DND-41 (cell line): ENCODE data around the gene EGFL7.
A peak's percentile ranks its signal among the peaks of the same experiment; 100 is the strongest.
"Not testable (repeated sequence)": the region's sequence is repeated elsewhere in the genome, so short reads cannot be mapped to it uniquely, and the experiment has no call there.

Experiments used
- ATAC-seq: fragments of 200-7000 bp; cut with Tn5 transposase; 3 replicates; pipeline ENCODE4 v1.9.1; 2021; ENCODE audit warnings: low read depth; ENCODE audit not compliant: insufficient read depth
- DNase-seq: peaks from one replicate; pipeline ENCODE4 v3.0.0-alpha.2; 2020
- H2AFZ ChIP-seq: 2 replicates; pipeline ENCODE4 v1.6.0; 2012; ENCODE audit warnings: low read depth, low read length
- H3K27ac ChIP-seq: 2 replicates; pipeline ENCODE4 v1.5.1; 2012; ENCODE audit warnings: low read length, inconsistent platforms
- H3K27me3 ChIP-seq: fragments of 200-600 bp; sonication (generic); 2 replicates; pipeline ENCODE4 v1.6.0; 2012; ENCODE audit warnings: low read length, mild to moderate bottlenecking, inconsistent platforms; ENCODE audit not compliant: insufficient read depth, poor library complexity
- H3K36me3 ChIP-seq: 2 replicates; pipeline ENCODE4 v1.5.1; 2012; ENCODE audit warnings: low read length, inconsistent platforms; ENCODE audit not compliant: insufficient read depth
- H3K4me1 ChIP-seq: 2 replicates; pipeline ENCODE4 v1.5.1; 2012; ENCODE audit warnings: mild to moderate bottlenecking, low read length; ENCODE audit not compliant: insufficient read depth
- H3K4me2 ChIP-seq: 2 replicates; pipeline ENCODE4 v1.6.0; 2012; ENCODE audit warnings: mild to moderate bottlenecking, moderate library complexity, low read length, inconsistent platforms; ENCODE audit not compliant: insufficient read depth
- H3K4me3 ChIP-seq, 2 experiments: fragments of 200-600 bp in 1 of 2; shearing (Covaris generic) in 1 of 2; 2 replicates each; pipeline ENCODE4 v1.5.1; 2012 to 2016; ENCODE audit warnings: inconsistent platforms in 2 of 2, low read length in 2 of 2, mild to moderate bottlenecking in 2 of 2, low read depth in 1 of 2, moderate library complexity in 1 of 2
- H3K79me2 ChIP-seq: 2 replicates; pipeline ENCODE4 v1.6.0; 2012; ENCODE audit warnings: low read length, inconsistent platforms; ENCODE audit not compliant: insufficient read depth
- H3K9ac ChIP-seq: 2 replicates; pipeline ENCODE4 v1.6.0; 2012; ENCODE audit warnings: low read depth, mild to moderate bottlenecking, inconsistent platforms, low read length, moderate library complexity
- H3K9me3 ChIP-seq: 2 replicates; pipeline ENCODE4 v1.5.1; 2012; ENCODE audit warnings: low read length, moderate library complexity, mild to moderate bottlenecking, inconsistent platforms; ENCODE audit not compliant: insufficient read depth, severe bottlenecking
- H4K20me1 ChIP-seq: 2 replicates; pipeline ENCODE4 v1.6.0; 2012; ENCODE audit warnings: low read length; ENCODE audit not compliant: insufficient read depth
- CTCF ChIP-seq: IDR thresholded peaks from 2 replicates; pipeline ENCODE4 v1.5.1; 2012; ENCODE audit warnings: borderline replicate concordance, low read length, moderate library complexity, mild to moderate bottlenecking; ENCODE audit not compliant: poor library complexity, severe bottlenecking; ENCODE audit errors: extremely low read depth
- EZH2 ChIP-seq: IDR thresholded peaks from 3 replicates; pipeline ENCODE4 v1.6.1; 2012; ENCODE audit warnings: borderline replicate concordance, low read depth, mild to moderate bottlenecking, moderate library complexity, low read length, inconsistent platforms; ENCODE audit not compliant: severe bottlenecking

The EGFL7 gene

GRCh38 chr9:136700959-136701667, 38.4 kb downstream of the EGFL7 start:
- Histone ChIP-seq H3K9ac (no peak overlapping the region), H3K9me3 (no peaks in the 10 kb centered on the region), H3K79me2 (no peaks in the 10 kb centered on the region), H3K27me3 (peaks cover 8% of the 10 kb centered on the region), H3K27ac (no peak overlapping the region), H3K4me2 (no peak overlapping the region), H2AFZ (no peak overlapping the region), H4K20me1 (no peaks in the 10 kb centered on the region), H3K36me3 (no peaks in the 10 kb centered on the region), H3K4me1 (peaks cover 4% of the 10 kb centered on the region; the same call in 1 of the 2 replicates), H3K4me3 (no peak overlapping the region)
- DNase-seq (no peak), ATAC-seq (no peak)
- TF ChIP-seq EZH2 (no peak), CTCF (no peak)

GRCh38 chr9:136701668-136702053, 38.9 kb downstream of the EGFL7 start:
- ATAC-seq = no peak
- DNase-seq = no peak
- Histone ChIP-seq H3K79me2 (no peaks in the 10 kb centered on the region), H3K36me3 (no peaks in the 10 kb centered on the region), H3K4me1 (peaks cover 4% of the 10 kb centered on the region; the same call in 1 of the 2 replicates), H2AFZ (no peak overlapping the region), H3K27ac (no peak overlapping the region), H3K27me3 (peaks cover 8% of the 10 kb centered on the region), H3K4me3 (no peak overlapping the region), H3K9me3 (no peaks in the 10 kb centered on the region), H3K4me2 (no peak overlapping the region), H4K20me1 (no peaks in the 10 kb centered on the region), H3K9ac (no peak overlapping the region)
- no peak for TF ChIP-seq CTCF
- TF ChIP-seq EZH2 = no peak

DNA sequence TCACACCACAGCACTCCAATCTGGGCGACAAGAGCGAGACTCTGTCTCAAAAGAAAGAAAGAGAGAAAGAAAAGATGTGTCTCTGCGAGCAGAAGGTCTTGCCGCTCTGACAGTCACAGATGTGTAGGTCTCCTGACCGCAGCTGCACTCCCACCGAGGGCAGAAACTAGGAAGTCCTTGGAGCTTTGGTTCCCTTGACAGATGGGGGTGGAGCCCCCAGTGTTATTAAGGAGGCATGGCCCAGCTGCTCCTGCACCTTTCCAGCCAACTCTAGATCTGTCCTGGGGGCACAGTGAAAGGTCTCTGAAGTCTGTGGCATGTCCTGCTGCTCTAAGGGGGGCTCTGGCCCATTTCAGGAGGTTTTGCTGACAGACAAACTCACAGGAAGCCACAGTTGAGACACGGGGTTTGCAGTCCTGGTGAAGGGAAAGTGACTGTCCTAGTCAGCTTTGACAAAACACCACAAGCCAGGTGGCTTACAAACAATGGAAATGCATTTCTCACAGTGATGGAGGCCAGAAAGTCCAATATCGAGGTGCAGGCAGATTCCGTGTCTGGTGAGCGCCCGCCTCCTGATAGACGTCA, 40.7 kb downstream of the EGFL7 start:
- ATAC-seq = peak; percentile 88
- no peak overlapping the region for H3K27ac ChIP-seq
- H3K4me1 ChIP-seq = peaks cover 4% of the 10 kb centered on the region; the same call in 1 of the 2 replicates

DNA sequence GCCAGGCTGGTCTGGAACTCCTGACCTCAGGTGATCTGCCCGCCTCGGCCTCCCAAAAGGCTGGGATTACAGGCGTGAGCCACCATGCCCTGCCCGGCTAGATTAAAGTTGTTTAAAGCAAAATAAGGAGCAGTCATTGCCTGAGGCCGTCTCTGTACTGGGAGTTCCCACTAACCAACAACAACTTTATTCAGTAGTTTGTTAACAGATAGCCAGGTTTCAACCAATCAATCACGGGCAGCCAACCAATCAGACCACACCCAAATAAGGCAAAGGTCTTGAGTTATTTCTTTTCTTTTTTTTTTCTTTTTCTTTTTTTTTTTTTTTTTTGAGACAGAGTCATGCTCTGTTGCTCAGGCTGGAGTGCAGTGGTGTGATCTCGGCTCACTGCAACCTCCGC, 42.0 kb downstream of the EGFL7 start:
- not testable (repeated sequence) for H4K20me1 ChIP-seq, H3K27ac ChIP-seq, H3K9me3 ChIP-seq, H3K27me3 ChIP-seq, H2AFZ ChIP-seq, H3K4me2 ChIP-seq, H3K79me2 ChIP-seq, H3K4me1 ChIP-seq, H3K9ac ChIP-seq, DNase-seq, H3K4me3 ChIP-seq, H3K36me3 ChIP-seq, ATAC-seq

More for the DNA sequence above, 40.7 kb downstream of the EGFL7 start:
- Histone ChIP-seq H3K9ac (no peak overlapping the region), H2AFZ (no peak overlapping the region; the same call in 1 of the 2 replicates), H3K9me3 (no peaks in the 10 kb centered on the region), H3K4me3 (no peak overlapping the region), H4K20me1 (no peaks in the 10 kb centered on the region), H3K4me2 (no peak overlapping the region), H3K36me3 (no peaks in the 10 kb centered on the region), H3K27me3 (peaks cover 8% of the 10 kb centered on the region), H3K79me2 (no peaks in the 10 kb centered on the region)
- TF ChIP-seq CTCF (no peak), EZH2 (no peak)
- DNase-seq = peak; percentile 52
